Measurements from ENCODE around the gene SENP7. TPM values are rescaled to one million over a fixed set of nuclear protein-coding genes. Genes with fewer than 3 reads are reported as not detected.
"Not testable (repeated sequence)": the region's sequence is repeated elsewhere in the genome, so short reads cannot be mapped to it uniquely, and the experiment has no call there.

The SENP7 gene
- total and polyA plus RNA-seq, 2 experiments from 2014 or later: 5.0 to 9.0 TPM

GRCh38 chr3:101453961-101454360 is 59.1 kb downstream of the SENP7 start (continued):
- no peak for TF ChIP-seq EZH2phosphoT487 (IDR thresholded peaks at IDR 0.05; ENCODE audit: unreplicated experiment)

- not testable (repeated sequence) for H3K9me2 ChIP-seq (ENCODE audit: insufficient read depth); H3K27ac Mint-ChIP-seq; H3K4me1 ChIP-seq (ENCODE audit: insufficient read depth); H3K4me2 ChIP-seq; H3K27me3 Mint-ChIP-seq (ENCODE audit: insufficient read depth, low read depth, poor library complexity); H3K79me2 ChIP-seq (replicated peaks; ENCODE audit: insufficient read depth); H3K27ac ChIP-seq (ENCODE audit: low read depth); H2AFZ ChIP-seq; H3K36me3 ChIP-seq (ENCODE audit: insufficient read depth); H4K20me1 ChIP-seq (replicated peaks; ENCODE audit: insufficient read depth); H3K4me3 Mint-ChIP-seq; H3K27me3 ChIP-seq (ENCODE audit: insufficient read depth); ATAC-seq; H3K4me3 ChIP-seq; H3F3A ChIP-seq (replicated peaks; ENCODE audit: low read depth); DNase-seq (ENCODE audit: low spot score); H3K4me1 Mint-ChIP-seq
- Mint-ChIP-seq H3K9me3 (peaks cover 43% of the 10 kb centered on the region), H3K36me3 (ENCODE audit: low read depth) (peaks cover 26% of the 10 kb centered on the region)
These were observed 74.4 kb downstream of the SENP7 start for GRCh38 chr3:101438641-101439040.

GRCh38 chr3:101433652-101434051 is 79.4 kb downstream of the SENP7 start:
- Histone ChIP-seq H3F3A (replicated peaks; ENCODE audit: low read depth) (no peaks in the 10 kb centered on the region), H2AFZ (no peak overlapping the region), H3K4me1 (ENCODE audit: insufficient read depth) (no peaks in the 10 kb centered on the region), H3K27ac (ENCODE audit: low read depth) (no peak overlapping the region), H3K4me3 (no peak overlapping the region), H3K36me3 (ENCODE audit: insufficient read depth) (no peaks in the 10 kb centered on the region), H3K27me3 (ENCODE audit: insufficient read depth) (no peaks in the 10 kb centered on the region), H4K20me1 (replicated peaks; ENCODE audit: insufficient read depth) (no peaks in the 10 kb centered on the region), H3K9me2 (ENCODE audit: insufficient read depth) (peaks cover 5% of the 10 kb centered on the region; the same call in 1 of the 2 replicates), H3K79me2 (replicated peaks; ENCODE audit: insufficient read depth) (no peaks in the 10 kb centered on the region), H3K4me2 (no peak overlapping the region)
- Mint-ChIP-seq H3K27ac (no peak overlapping the region), H3K4me3 (no peak overlapping the region), H3K36me3 (ENCODE audit: low read depth) (peaks cover 9% of the 10 kb centered on the region), H3K9me3 (peaks cover 68% of the 10 kb centered on the region), H3K4me1 (no peaks in the 10 kb centered on the region), H3K27me3 (ENCODE audit: insufficient read depth, low read depth, poor library complexity) (peaks cover 3% of the 10 kb centered on the region)
- DNase-seq (ENCODE audit: low spot score) (no peak), ATAC-seq (no peak)
- TF ChIP-seq CTCF (conservative IDR thresholded peaks at IDR 0.05; ENCODE audit: low read depth in 2 of 2): no peak
- TF ChIP-seq REST (IDR thresholded peaks at IDR 0.05; ENCODE audit: unreplicated experiment): no peak
- TF ChIP-seq ZNF114 (CRISPR knock-in tag; IDR thresholded peaks at IDR 0.05): no peak
- TF ChIP-seq STAT1 (IDR thresholded peaks at IDR 0.05; ENCODE audit: unreplicated experiment): no peak
- TF ChIP-seq JUNB (IDR thresholded peaks at IDR 0.05; ENCODE audit: unreplicated experiment): no peak
- no peak for TF ChIP-seq NANOG (IDR thresholded peaks at IDR 0.05; ENCODE audit: borderline replicate concordance)
- no peak for TF ChIP-seq CREB1 (CRISPR knock-in tag; IDR thresholded peaks at IDR 0.05; ENCODE audit: low read depth)
- no peak for TF ChIP-seq POLR2AphosphoS5 (IDR thresholded peaks at IDR 0.05; ENCODE audit: low read depth)
- no peak for TF ChIP-seq ZNF331 (CRISPR knock-in tag; IDR thresholded peaks at IDR 0.05; ENCODE audit: low read depth)
- TF ChIP-seq EZH2phosphoT487 (IDR thresholded peaks at IDR 0.05; ENCODE audit: unreplicated experiment): no peak
- no peak for TF ChIP-seq ETS1 (IDR thresholded peaks at IDR 0.05)
